DND-41 (cell line): Measurements from ENCODE around the gene TEKT2.

Experiments used
- CTCF ChIP-seq: IDR thresholded peaks from 2 replicates; pipeline ENCODE4 v1.5.1; 2012; ENCODE audit warnings: borderline replicate concordance, low read length, moderate library complexity, mild to moderate bottlenecking; ENCODE audit not compliant: poor library complexity, severe bottlenecking; ENCODE audit errors: extremely low read depth
- EZH2 ChIP-seq: IDR thresholded peaks from 3 replicates; pipeline ENCODE4 v1.6.1; 2012; ENCODE audit warnings: borderline replicate concordance, low read depth, mild to moderate bottlenecking, moderate library complexity, low read length, inconsistent platforms; ENCODE audit not compliant: severe bottlenecking

GRCh38 chr1:36070349-36070748 lies 13.5 kb upstream of the TEKT2 start:
- TF ChIP-seq CTCF (no peak), EZH2 (no peak)
